Mesendoderm (in vitro differentiated cells): ENCODE data around the gene IFT80.
A peak's percentile ranks its signal among the peaks of the same experiment; 100 is the strongest.
"Not testable (repeated sequence)": the region's sequence is repeated elsewhere in the genome, so short reads cannot be mapped to it uniquely, and the experiment has no call there.

ENCODE experiments used
- DNase-seq: peaks from one replicate; pipeline ENCODE4 v3.0.0; 2013
- H2AK5ac ChIP-seq: 2 replicates; pipeline ENCODE4 v1.6.1; 2013; ENCODE audit warnings: low read length, inconsistent platforms
- H2BK120ac ChIP-seq: 2 replicates; pipeline ENCODE4 v1.6.1; 2013; ENCODE audit warnings: low read depth, mild to moderate bottlenecking, low read length, moderate library complexity, mixed read lengths
- H2BK15ac ChIP-seq: replicated peaks from 2 replicates; pipeline ENCODE4 v1.6.1; 2013; ENCODE audit warnings: low read depth, mild to moderate bottlenecking, moderate library complexity
- H2BK5ac ChIP-seq: 2 replicates; pipeline ENCODE4 v1.6.1; 2013; ENCODE audit warnings: low read length, inconsistent platforms
- H3K18ac ChIP-seq: 2 replicates; pipeline ENCODE4 v1.6.1; 2013; ENCODE audit warnings: mild to moderate bottlenecking, low read length, mixed read lengths
- H3K23ac ChIP-seq: one replicate; pipeline ENCODE4 v1.6.1; 2013; ENCODE audit warnings: low read length
- H3K27ac ChIP-seq: 2 replicates; pipeline ENCODE4 v1.5.1; 2013; ENCODE audit warnings: low read depth, mild to moderate bottlenecking, inconsistent platforms, low read length, moderate library complexity
- H3K27me3 ChIP-seq: 2 replicates; pipeline ENCODE4 v1.6.1; 2013; ENCODE audit warnings: low read length, control low read depth, mild to moderate bottlenecking, inconsistent platforms; ENCODE audit not compliant: insufficient read depth, poor library complexity
- H3K36me3 ChIP-seq: 2 replicates; pipeline ENCODE4 v1.6.1; 2013; ENCODE audit warnings: low read length, inconsistent platforms; ENCODE audit not compliant: control insufficient read depth, insufficient read depth
- H3K4ac ChIP-seq: one replicate; pipeline ENCODE4 v1.6.1; 2013; ENCODE audit warnings: low read depth, mild to moderate bottlenecking, low read length, moderate library complexity
- H3K4me1 ChIP-seq: 2 replicates; pipeline ENCODE4 v1.6.1; 2013; ENCODE audit warnings: low read depth, low read length, inconsistent platforms; ENCODE audit not compliant: control insufficient read depth
- H3K4me2 ChIP-seq: 2 replicates; pipeline ENCODE4 v1.6.1; 2013; ENCODE audit warnings: low read length
- H3K4me3 ChIP-seq: 2 replicates; pipeline ENCODE4 v1.5.1; 2013; ENCODE audit warnings: mild to moderate bottlenecking, low read length
- H3K56ac ChIP-seq: one replicate; pipeline ENCODE4 v1.6.1; 2013; ENCODE audit warnings: low read length
- H3K79me1 ChIP-seq: 2 replicates; pipeline ENCODE4 v1.6.1; 2013; ENCODE audit warnings: low read length, inconsistent platforms
- H3K79me2 ChIP-seq: 2 replicates; pipeline ENCODE4 v1.6.1; 2013; ENCODE audit warnings: mild to moderate bottlenecking, low read length; ENCODE audit not compliant: control insufficient read depth, insufficient read depth
- H3K9ac ChIP-seq: 2 replicates; pipeline ENCODE4 v1.6.1; 2013; ENCODE audit warnings: low read length, inconsistent platforms
- H4K5ac ChIP-seq: one replicate; pipeline ENCODE4 v1.6.1; 2013; ENCODE audit warnings: low read length
- H4K8ac ChIP-seq: one replicate; pipeline ENCODE4 v1.6.1; 2013; ENCODE audit warnings: low read depth, mild to moderate bottlenecking, control low read depth, low read length, moderate library complexity
- WGBS: extraction: QIAGEN DNeasy Blood & Tissue Kit; methylation state at CpG from one replicate; pipeline ENCODE4 v1.1.7; 2013; ENCODE audit warnings: low lambda C conversion rate, missing lambda C conversion rate; ENCODE audit not compliant: insufficient coverage; ENCODE audit errors: extremely low coverage; 5-methylcytosine and 5-hydroxymethylcytosine counted together

Gene IFT80

GRCh38 chr3:160340351-160340750 is 58.7 kb downstream of the IFT80 start:
- Histone ChIP-seq H2AK5ac (no peak overlapping the region), H3K79me2 (no peaks in the 10 kb centered on the region), H3K79me1 (no peaks in the 10 kb centered on the region)

DNA sequence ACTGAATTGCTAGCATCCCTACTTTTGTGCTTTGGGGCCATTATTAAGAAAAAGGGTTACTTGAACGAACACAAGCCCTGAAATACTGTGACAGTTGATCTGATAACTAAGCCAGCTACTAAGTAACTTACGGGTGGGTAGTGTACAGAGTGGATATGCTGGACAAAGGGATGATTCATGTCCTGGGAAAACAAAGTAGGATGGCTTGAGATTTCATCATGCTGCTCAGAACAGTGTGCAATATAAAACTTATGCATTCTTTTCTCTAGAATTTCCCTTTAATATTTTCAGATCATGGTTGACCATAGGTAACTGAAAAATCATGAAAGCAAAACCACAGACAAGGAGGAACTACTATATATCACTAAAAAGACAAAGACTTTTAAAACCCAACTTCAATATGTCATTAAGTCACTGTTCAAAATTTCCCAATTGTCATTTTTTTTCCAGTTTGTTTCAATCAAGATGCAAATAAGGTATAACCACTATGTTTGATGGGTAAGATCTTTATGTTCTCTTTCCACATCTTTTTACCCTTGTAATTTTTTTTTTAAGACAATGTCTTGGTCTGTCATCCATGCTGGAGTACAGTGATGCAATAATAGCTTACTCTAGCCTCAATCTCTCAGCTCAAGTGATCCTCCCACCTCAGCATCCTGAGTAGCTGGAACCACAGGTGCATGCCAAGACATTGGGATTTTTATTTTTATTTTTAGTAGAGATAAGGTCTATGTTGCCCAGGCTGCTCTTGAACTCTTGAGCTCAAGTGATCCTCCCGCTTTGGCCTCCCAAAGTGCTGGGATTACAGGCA is 67.7 kb downstream of the IFT80 start:
- H3K79me2 ChIP-seq: no peaks in the 10 kb centered on the region
- H2BK5ac ChIP-seq: no peak overlapping the region
- H2AK5ac ChIP-seq: no peak overlapping the region
- no peak overlapping the region for H2BK120ac ChIP-seq
- no peak overlapping the region for H3K4ac ChIP-seq
- no peak overlapping the region for H3K4me3 ChIP-seq
- no peaks in the 10 kb centered on the region for H3K4me1 ChIP-seq
- H3K56ac ChIP-seq: no peak overlapping the region
- no peak overlapping the region for H4K5ac ChIP-seq
- no peak overlapping the region for H4K8ac ChIP-seq
- no CpG with 5 or more reads among the region's 3 CpGs for WGBS
- H3K27me3 ChIP-seq: no peaks in the 10 kb centered on the region
- no peak overlapping the region for H3K9ac ChIP-seq
- DNase-seq: no peak
- no peak overlapping the region for H2BK15ac ChIP-seq
- H3K18ac ChIP-seq: no peak overlapping the region
- H3K4me2 ChIP-seq: no peak overlapping the region
- no peaks in the 10 kb centered on the region for H3K79me1 ChIP-seq
- no peak overlapping the region for H3K27ac ChIP-seq
- no peaks in the 10 kb centered on the region for H3K36me3 ChIP-seq
- no peak overlapping the region for H3K23ac ChIP-seq

More at GRCh38 chr3:160340351-160340750, 58.7 kb downstream of the IFT80 start:
- H2BK120ac ChIP-seq: no peak overlapping the region
- H3K4me1 ChIP-seq: no peaks in the 10 kb centered on the region
- no peak overlapping the region for H4K5ac ChIP-seq
- WGBS: no CpG with 5 or more reads among the region's 2 CpGs
- H3K56ac ChIP-seq: no peak overlapping the region
- H3K27ac ChIP-seq: no peak overlapping the region
- peak; percentile 10 for DNase-seq
- H4K8ac ChIP-seq: no peak overlapping the region
- H3K4me2 ChIP-seq: no peak overlapping the region
- no peaks in the 10 kb centered on the region for H3K27me3 ChIP-seq
- no peak overlapping the region for H3K9ac ChIP-seq
- no peak overlapping the region for H3K4ac ChIP-seq
- no peak overlapping the region for H2BK15ac ChIP-seq
- no peak overlapping the region for H3K4me3 ChIP-seq
- no peak overlapping the region for H2BK5ac ChIP-seq
- H3K18ac ChIP-seq: no peak overlapping the region
- no peaks in the 10 kb centered on the region for H3K36me3 ChIP-seq
- H3K23ac ChIP-seq: no peak overlapping the region

DNA sequence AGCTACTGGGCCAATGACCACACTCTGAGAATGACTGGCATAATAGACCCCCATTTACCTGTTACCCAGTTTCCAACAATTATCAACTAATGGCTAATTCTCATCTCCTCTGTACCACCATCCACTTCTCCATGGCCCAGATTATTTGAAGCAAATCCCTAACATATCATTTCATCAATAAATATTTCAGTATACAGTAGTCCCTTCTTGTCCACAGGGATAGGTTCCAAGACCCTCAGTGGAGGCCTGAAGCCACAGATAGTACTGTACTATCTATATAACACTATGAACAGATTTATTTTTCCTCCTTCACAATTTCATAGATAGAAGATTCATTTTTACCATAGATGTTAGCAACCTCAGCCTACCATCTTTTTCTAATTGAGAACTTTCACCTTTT is 68.3 kb downstream of the IFT80 start:
- Histone ChIP-seq H3K23ac (no peak overlapping the region), H3K4me2 (no peak overlapping the region), H3K27ac (no peak overlapping the region), H3K79me2 (no peaks in the 10 kb centered on the region), H3K4ac (no peak overlapping the region), H3K79me1 (no peaks in the 10 kb centered on the region), H3K36me3 (no peaks in the 10 kb centered on the region), H3K27me3 (no peaks in the 10 kb centered on the region), H3K18ac (no peak overlapping the region), H3K9ac (no peak overlapping the region), H4K8ac (no peak overlapping the region), H3K4me1 (no peaks in the 10 kb centered on the region), H3K56ac (no peak overlapping the region), H2BK5ac (no peak overlapping the region), H3K4me3 (no peak overlapping the region), H2BK15ac (no peak overlapping the region), H4K5ac (no peak overlapping the region), H2BK120ac (no peak overlapping the region), H2AK5ac (no peak overlapping the region)
- no peak for DNase-seq

- no peak overlapping the region for H3K4me2 ChIP-seq
- H2BK120ac ChIP-seq: no peak overlapping the region
- H3K4me3 ChIP-seq: no peak overlapping the region
- no peak overlapping the region for H2AK5ac ChIP-seq
- no peak overlapping the region for H3K9ac ChIP-seq
- no peak overlapping the region for H3K4ac ChIP-seq
- no peak overlapping the region for H3K56ac ChIP-seq
- no peak overlapping the region for H3K27ac ChIP-seq
- no peak overlapping the region for H3K18ac ChIP-seq
- no peaks in the 10 kb centered on the region for H3K4me1 ChIP-seq
- no peak overlapping the region for H2BK15ac ChIP-seq
- H4K5ac ChIP-seq: no peak overlapping the region
- H2BK5ac ChIP-seq: no peak overlapping the region
- no peaks in the 10 kb centered on the region for H3K79me1 ChIP-seq
- no peak overlapping the region for H4K8ac ChIP-seq
- H3K23ac ChIP-seq: no peak overlapping the region
- H3K36me3 ChIP-seq: no peaks in the 10 kb centered on the region
- no CpG with 5 or more reads among the region's 1 CpG for WGBS
- DNase-seq: no peak
- no peaks in the 10 kb centered on the region for H3K27me3 ChIP-seq
- H3K79me2 ChIP-seq: no peaks in the 10 kb centered on the region
Observed at GRCh38 chr3:160330109-160330508, 68.9 kb downstream of the IFT80 start.

- not testable (repeated sequence) for H3K4me3 ChIP-seq, H3K56ac ChIP-seq, H2BK120ac ChIP-seq, H2BK15ac ChIP-seq, H2AK5ac ChIP-seq, H3K27ac ChIP-seq, H4K8ac ChIP-seq, H3K4me2 ChIP-seq, DNase-seq, H3K36me3 ChIP-seq, H3K18ac ChIP-seq, H4K5ac ChIP-seq, H3K9ac ChIP-seq, H3K27me3 ChIP-seq, H3K23ac ChIP-seq, H3K79me1 ChIP-seq, H2BK5ac ChIP-seq, H3K79me2 ChIP-seq, H3K4ac ChIP-seq, H3K4me1 ChIP-seq
- no CpG with 5 or more reads among the region's 2 CpGs for WGBS
Observed at GRCh38 chr3:160326286-160326685, 72.7 kb downstream of the IFT80 start.

- not testable (repeated sequence) for H4K8ac ChIP-seq, H3K18ac ChIP-seq, H3K79me2 ChIP-seq, H3K27me3 ChIP-seq, H2BK120ac ChIP-seq, H3K23ac ChIP-seq, H4K5ac ChIP-seq, H3K27ac ChIP-seq, H2BK5ac ChIP-seq, H3K79me1 ChIP-seq, H2AK5ac ChIP-seq, H3K4ac ChIP-seq, DNase-seq, H3K56ac ChIP-seq, H2BK15ac ChIP-seq, H3K4me1 ChIP-seq, H3K36me3 ChIP-seq, H3K4me2 ChIP-seq, H3K4me3 ChIP-seq, H3K9ac ChIP-seq
- no CpG with 5 or more reads among the region's 1 CpG for WGBS
Observed at GRCh38 chr3:160321821-160322220, 77.2 kb downstream of the IFT80 start.
